ENCODE results near the gene NEK10. TPM values are rescaled to one million over a fixed set of nuclear protein-coding genes. Genes with fewer than 3 reads are reported as not detected.

NEK10 gene
- total RNA-seq, 4 donors from 2014 or later = 1.7 to 2.1 (median 2.1) TPM; not detected in 1

GRCh38 chr3:27081566-27081965, 287.6 kb downstream of the NEK10 start:
- DNase-seq (ENCODE audit: low spot score in 2 of 2) = no peak
- intact Hi-C loops (cut with DNase I; ENCODE audit: low total_unique reads) = no loop called here
- no peak for TF ChIP-seq CTCF (IDR thresholded peaks at IDR 0.05)
- no peak for TF ChIP-seq POLR2A (IDR thresholded peaks at IDR 0.05)
- H3K4me3 ChIP-seq (ENCODE audit: low read depth, poor library complexity, severe bottlenecking) = no peak overlapping the region
- WGBS, 2 donors = 59 to 68% methylated on average over 5 of the region's 5 CpGs

- 71 to 80% methylated on average over 2 of the region's 2 CpGs for WGBS, 2 donors
- DNase-seq (ENCODE audit: low spot score in 2 of 2) = no peak
- TF ChIP-seq CTCF (IDR thresholded peaks at IDR 0.05) (no peak), POLR2A (IDR thresholded peaks at IDR 0.05) (no peak)
- H3K4me3 ChIP-seq (ENCODE audit: low read depth, poor library complexity, severe bottlenecking) = no peak overlapping the region
- intact Hi-C loops (cut with DNase I; ENCODE audit: low total_unique reads) = no loop called here
Measured at GRCh38 chr3:27080258-27080525, 289.0 kb downstream of the NEK10 start.

- no peak overlapping the region for H3K4me3 ChIP-seq (ENCODE audit: low read depth, poor library complexity, severe bottlenecking)
- TF ChIP-seq POLR2A (IDR thresholded peaks at IDR 0.05) (no peak), CTCF (IDR thresholded peaks at IDR 0.05) (no peak)
- WGBS, 2 donors = 34 to 35% methylated on average over 5 of the region's 5 CpGs
- no peak for DNase-seq (ENCODE audit: low spot score in 2 of 2)
- intact Hi-C loops (cut with DNase I; ENCODE audit: low total_unique reads) = no loop called here
Measured at GRCh38 chr3:27079427-27080257, 289.5 kb downstream of the NEK10 start.

- DNase-seq (ENCODE audit: low spot score in 2 of 2) = no peak
- TF ChIP-seq CTCF (IDR thresholded peaks at IDR 0.05) (no peak), POLR2A (IDR thresholded peaks at IDR 0.05) (no peak)
- H3K4me3 ChIP-seq (ENCODE audit: low read depth, poor library complexity, severe bottlenecking) = no peak overlapping the region
- WGBS, 2 donors = 48 to 53% methylated on average over 5 of the region's 5 CpGs
- intact Hi-C loops (cut with DNase I; ENCODE audit: low total_unique reads) = no loop called here
Measured at GRCh38 chr3:27078246-27078913, 290.8 kb downstream of the NEK10 start.

GRCh38 chr3:27076815-27077630, 292.2 kb downstream of the NEK10 start:
- no peak for DNase-seq (ENCODE audit: low spot score in 2 of 2)
- WGBS, 2 donors = 81 to 84% methylated on average over 6 of the region's 6 CpGs
- intact Hi-C loops (cut with DNase I; ENCODE audit: low total_unique reads) = no loop called here
- TF ChIP-seq CTCF (IDR thresholded peaks at IDR 0.05) (no peak), POLR2A (IDR thresholded peaks at IDR 0.05) (no peak)
- H3K4me3 ChIP-seq (ENCODE audit: low read depth, poor library complexity, severe bottlenecking) = no peak overlapping the region

Measured in lower leg skin (tissue), 4 donors.